Measurements from ENCODE around the gene KIF26B.

The KIF26B gene

GRCh38 chr1:245488346-245489129 lies 333.8 kb downstream of the KIF26B start:
- 95% methylated on average over 11 of the region's 14 CpGs for WGBS (ENCODE audit: insufficient coverage)
- Histone ChIP-seq H3K27me3 (replicated peaks in 2 of 5; ENCODE audit: control insufficient read depth in 4 of 5, insufficient read depth in 5 of 5, low read length in 4 of 5) (no peaks in the 10 kb centered on the region), H3K36me3 (ENCODE audit: control insufficient read depth in 4 of 4, insufficient read depth in 4 of 4, low read length in 3 of 4) (no peaks in the 10 kb centered on the region), H3K4me1 (ENCODE audit: control extremely low read depth in 1 of 4, control insufficient read depth in 4 of 4, insufficient read depth in 4 of 4, low read length in 3 of 4) (peaks cover 0 to 3% (median 0%) of the 10 kb centered on the region in 4 experiments), H3K9me3 (ENCODE audit: control extremely low read depth in 1 of 5, control insufficient read depth in 4 of 5, insufficient read depth in 2 of 5, low read depth in 1 of 5, low read length in 4 of 5) (peaks cover 0 to 8% (median 3%) of the 10 kb centered on the region in 5 experiments), H3K4me3 (ENCODE audit: control insufficient read depth in 1 of 7, extremely low read depth in 1 of 7, insufficient read depth in 4 of 7, low read depth in 2 of 7, low read length in 6 of 7) (no peak overlapping the region), H3K27ac (ENCODE audit: insufficient read depth in 1 of 2, low read depth in 1 of 2, low read length in 2 of 2, poor library complexity in 1 of 2, severe bottlenecking in 2 of 2) (no peak overlapping the region)
- no peak for DNase-seq
- ChIA-PET POLR2A (interaction anchor here (1.6 kb wide), 1 partner anchor 18 kb away, joined by 4 read pairs; no protein-coding TSS in a partner anchor), CTCF (no interaction called here)

GRCh38 chr1:245489838-245490237 lies 335.1 kb downstream of the KIF26B start:
- no peaks in the 10 kb centered on the region for H3K27me3 ChIP-seq (replicated peaks in 2 of 5; ENCODE audit: control insufficient read depth in 4 of 5, insufficient read depth in 5 of 5, low read length in 4 of 5)
- ChIA-PET POLR2A (no interaction called here), CTCF (no interaction called here)
- peaks cover 0 to 9% (median 3%) of the 10 kb centered on the region in 5 experiments for H3K9me3 ChIP-seq (ENCODE audit: control extremely low read depth in 1 of 5, control insufficient read depth in 4 of 5, insufficient read depth in 2 of 5, low read depth in 1 of 5, low read length in 4 of 5)
- H3K27ac ChIP-seq (ENCODE audit: insufficient read depth in 1 of 2, low read depth in 1 of 2, low read length in 2 of 2, poor library complexity in 1 of 2, severe bottlenecking in 2 of 2), result no peak overlapping the region
- H3K4me1 ChIP-seq (ENCODE audit: control extremely low read depth in 1 of 4, control insufficient read depth in 4 of 4, insufficient read depth in 4 of 4, low read length in 3 of 4), result peaks cover 0 to 3% (median 0%) of the 10 kb centered on the region in 4 experiments
- no peaks in the 10 kb centered on the region for H3K36me3 ChIP-seq (ENCODE audit: control insufficient read depth in 4 of 4, insufficient read depth in 4 of 4, low read length in 3 of 4)
- no peak overlapping the region for H3K4me3 ChIP-seq (ENCODE audit: control insufficient read depth in 1 of 7, extremely low read depth in 1 of 7, insufficient read depth in 4 of 7, low read depth in 2 of 7, low read length in 6 of 7)
- no peak for DNase-seq
- no CpG with 5 or more reads among the region's 2 CpGs for WGBS (ENCODE audit: insufficient coverage)

DNA sequence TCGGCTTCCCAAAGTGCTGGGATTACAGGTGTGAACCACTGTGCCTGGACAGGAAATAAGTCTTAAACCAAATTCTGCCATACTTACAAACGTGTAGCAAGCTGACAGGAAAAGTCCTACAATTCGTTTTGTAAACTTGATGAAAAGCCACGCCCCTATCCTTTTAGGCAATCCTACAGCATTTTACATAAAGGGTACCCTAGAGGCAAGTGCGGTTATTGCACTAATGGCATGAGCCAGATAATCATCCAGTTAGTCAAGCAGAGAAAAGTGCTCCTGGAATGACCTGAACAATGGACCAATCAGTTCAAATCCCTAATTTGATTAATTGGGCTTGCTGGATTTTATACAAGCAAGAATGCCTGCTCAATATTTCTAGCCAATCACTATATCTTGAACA lies 338.2 kb downstream of the KIF26B start:
- DNase-seq, result no peak
- Histone ChIP-seq H3K27ac (ENCODE audit: insufficient read depth in 1 of 2, low read depth in 1 of 2, low read length in 2 of 2, poor library complexity in 1 of 2, severe bottlenecking in 2 of 2) (no peak overlapping the region), H3K9me3 (ENCODE audit: control extremely low read depth in 1 of 5, control insufficient read depth in 4 of 5, insufficient read depth in 2 of 5, low read depth in 1 of 5, low read length in 4 of 5) (peaks cover 0 to 9% (median 3%) of the 10 kb centered on the region in 5 experiments), H3K4me1 (ENCODE audit: control extremely low read depth in 1 of 4, control insufficient read depth in 4 of 4, insufficient read depth in 4 of 4, low read length in 3 of 4) (no peaks in the 10 kb centered on the region), H3K27me3 (replicated peaks in 2 of 5; ENCODE audit: control insufficient read depth in 4 of 5, insufficient read depth in 5 of 5, low read length in 4 of 5) (no peaks in the 10 kb centered on the region), H3K4me3 (ENCODE audit: control insufficient read depth in 1 of 7, extremely low read depth in 1 of 7, insufficient read depth in 4 of 7, low read depth in 2 of 7, low read length in 6 of 7) (no peak overlapping the region), H3K36me3 (ENCODE audit: control insufficient read depth in 4 of 4, insufficient read depth in 4 of 4, low read length in 3 of 4) (no peaks in the 10 kb centered on the region)
- CTCF ChIA-PET, result no interaction called here
- 90% methylated on average over 5 of the region's 5 CpGs for WGBS (ENCODE audit: insufficient coverage)
- POLR2A ChIA-PET, result no interaction called here

DNA sequence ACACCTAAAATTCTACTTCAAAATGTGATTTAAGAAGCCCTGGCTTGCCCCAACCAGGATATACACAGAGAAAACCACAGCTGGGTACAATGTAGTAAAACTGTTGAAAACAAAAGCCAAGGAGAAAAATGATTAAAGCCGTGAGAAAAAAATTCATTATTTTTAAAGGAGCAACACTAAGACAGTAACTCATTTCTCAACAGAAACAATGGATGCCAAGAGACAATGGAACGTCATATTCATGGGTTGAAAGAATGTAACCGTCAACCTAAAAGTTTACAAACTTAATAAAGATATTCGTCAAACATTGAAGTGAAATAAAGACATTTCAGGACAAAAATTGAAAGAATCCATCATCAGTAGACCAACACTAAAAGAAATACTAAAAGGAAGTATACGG lies 340.9 kb downstream of the KIF26B start:
- WGBS (ENCODE audit: insufficient coverage), result 50% methylated on average over 1 of the region's 5 CpGs
- no peaks in the 10 kb centered on the region for H3K27me3 ChIP-seq (replicated peaks in 2 of 5; ENCODE audit: control insufficient read depth in 4 of 5, insufficient read depth in 5 of 5, low read length in 4 of 5)
- H3K4me3 ChIP-seq (ENCODE audit: control insufficient read depth in 1 of 7, extremely low read depth in 1 of 7, insufficient read depth in 4 of 7, low read depth in 2 of 7, low read length in 6 of 7), result no peak overlapping the region
- ChIA-PET CTCF (no interaction called here), POLR2A (no interaction called here)
- H3K36me3 ChIP-seq (ENCODE audit: control insufficient read depth in 4 of 4, insufficient read depth in 4 of 4, low read length in 3 of 4), result no peaks in the 10 kb centered on the region
- no peak overlapping the region for H3K27ac ChIP-seq (ENCODE audit: insufficient read depth in 1 of 2, low read depth in 1 of 2, low read length in 2 of 2, poor library complexity in 1 of 2, severe bottlenecking in 2 of 2)
- peaks cover 0 to 9% (median 1%) of the 10 kb centered on the region in 5 experiments for H3K9me3 ChIP-seq (ENCODE audit: control extremely low read depth in 1 of 5, control insufficient read depth in 4 of 5, insufficient read depth in 2 of 5, low read depth in 1 of 5, low read length in 4 of 5)
- H3K4me1 ChIP-seq (ENCODE audit: control extremely low read depth in 1 of 4, control insufficient read depth in 4 of 4, insufficient read depth in 4 of 4, low read length in 3 of 4), result no peaks in the 10 kb centered on the region
- no peak for DNase-seq

GRCh38 chr1:245500546-245500945 lies 345.8 kb downstream of the KIF26B start:
- Histone ChIP-seq H3K36me3 (ENCODE audit: control insufficient read depth in 4 of 4, insufficient read depth in 4 of 4, low read length in 3 of 4) (no peaks in the 10 kb centered on the region), H3K4me3 (ENCODE audit: control insufficient read depth in 1 of 7, extremely low read depth in 1 of 7, insufficient read depth in 4 of 7, low read depth in 2 of 7, low read length in 6 of 7) (no peak overlapping the region), H3K27me3 (replicated peaks in 2 of 5; ENCODE audit: control insufficient read depth in 4 of 5, insufficient read depth in 5 of 5, low read length in 4 of 5) (no peaks in the 10 kb centered on the region), H3K9me3 (ENCODE audit: control extremely low read depth in 1 of 5, control insufficient read depth in 4 of 5, insufficient read depth in 2 of 5, low read depth in 1 of 5, low read length in 4 of 5) (no peaks in the 10 kb centered on the region), H3K27ac (ENCODE audit: insufficient read depth in 1 of 2, low read depth in 1 of 2, low read length in 2 of 2, poor library complexity in 1 of 2, severe bottlenecking in 2 of 2) (no peak overlapping the region), H3K4me1 (ENCODE audit: control extremely low read depth in 1 of 4, control insufficient read depth in 4 of 4, insufficient read depth in 4 of 4, low read length in 3 of 4) (no peaks in the 10 kb centered on the region)
- 85% methylated on average over 7 of the region's 7 CpGs for WGBS (ENCODE audit: insufficient coverage)
- peak in 1 of 3 donors; percentile 13 for DNase-seq
- ChIA-PET POLR2A (no interaction called here), CTCF (no interaction called here)

DNA sequence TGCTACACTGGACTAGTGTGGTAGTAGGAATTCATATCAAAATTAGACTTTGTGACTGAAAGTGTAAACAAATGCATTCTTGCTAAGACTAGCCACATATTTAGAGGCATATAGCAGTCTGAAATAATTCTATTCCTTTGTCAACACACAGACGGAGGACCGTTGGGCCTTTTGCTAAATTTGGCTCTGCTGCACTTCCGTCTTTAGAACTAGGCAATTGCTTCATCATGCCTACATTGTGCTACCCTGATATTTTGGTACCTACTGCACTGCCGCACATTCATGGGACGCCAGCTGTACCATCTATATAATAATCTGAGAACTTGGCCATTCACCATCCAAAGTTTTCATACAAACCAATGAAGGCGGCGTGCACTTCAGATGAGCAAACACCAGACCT lies 346.8 kb downstream of the KIF26B start:
- WGBS (ENCODE audit: insufficient coverage), result 79% methylated on average over 3 of the region's 7 CpGs
- H3K27ac ChIP-seq (ENCODE audit: insufficient read depth in 1 of 2, low read depth in 1 of 2, low read length in 2 of 2, poor library complexity in 1 of 2, severe bottlenecking in 2 of 2), result no peak overlapping the region
- H3K4me3 ChIP-seq (ENCODE audit: control insufficient read depth in 1 of 7, extremely low read depth in 1 of 7, insufficient read depth in 4 of 7, low read depth in 2 of 7, low read length in 6 of 7), result no peak overlapping the region
- H3K36me3 ChIP-seq (ENCODE audit: control insufficient read depth in 4 of 4, insufficient read depth in 4 of 4, low read length in 3 of 4), result no peaks in the 10 kb centered on the region
- CTCF ChIA-PET, result no interaction called here
- no peaks in the 10 kb centered on the region for H3K4me1 ChIP-seq (ENCODE audit: control extremely low read depth in 1 of 4, control insufficient read depth in 4 of 4, insufficient read depth in 4 of 4, low read length in 3 of 4)
- POLR2A ChIA-PET, result no interaction called here
- no peaks in the 10 kb centered on the region for H3K27me3 ChIP-seq (replicated peaks in 2 of 5; ENCODE audit: control insufficient read depth in 4 of 5, insufficient read depth in 5 of 5, low read length in 4 of 5)
- DNase-seq, result peak in 1 of 3 donors; percentile 7
- no peaks in the 10 kb centered on the region for H3K9me3 ChIP-seq (ENCODE audit: control extremely low read depth in 1 of 5, control insufficient read depth in 4 of 5, insufficient read depth in 2 of 5, low read depth in 1 of 5, low read length in 4 of 5)

DNA sequence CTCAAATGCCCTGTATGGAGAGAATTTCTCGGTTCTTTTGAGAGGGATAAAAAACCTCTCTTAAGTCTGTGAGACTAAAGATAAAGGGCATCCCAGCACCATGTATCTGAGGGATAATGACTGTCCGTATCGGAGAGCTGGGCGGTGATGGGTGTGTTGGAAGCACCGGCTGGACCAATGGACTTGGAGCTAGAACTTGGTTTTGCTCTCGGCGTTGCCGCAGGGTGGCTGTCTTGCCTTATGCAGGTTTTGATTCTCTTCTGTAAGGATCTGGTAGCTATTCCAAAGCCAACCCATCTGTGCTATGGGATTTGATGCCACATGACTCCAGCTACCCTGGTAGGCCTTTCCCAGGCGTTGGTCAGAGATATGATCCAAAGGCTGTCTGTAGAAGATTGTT lies 348.8 kb downstream of the KIF26B start:
- H3K9me3 ChIP-seq (ENCODE audit: control extremely low read depth in 1 of 5, control insufficient read depth in 4 of 5, insufficient read depth in 2 of 5, low read depth in 1 of 5, low read length in 4 of 5), result no peaks in the 10 kb centered on the region
- no peak overlapping the region for H3K4me3 ChIP-seq (ENCODE audit: control insufficient read depth in 1 of 7, extremely low read depth in 1 of 7, insufficient read depth in 4 of 7, low read depth in 2 of 7, low read length in 6 of 7)
- no peak for DNase-seq
- CTCF ChIA-PET, result interaction anchor here (0.8 kb wide), 1 partner anchor 22 kb away, joined by 3 read pairs; no protein-coding TSS in a partner anchor
- no peak overlapping the region for H3K27ac ChIP-seq (ENCODE audit: insufficient read depth in 1 of 2, low read depth in 1 of 2, low read length in 2 of 2, poor library complexity in 1 of 2, severe bottlenecking in 2 of 2)
- H3K36me3 ChIP-seq (ENCODE audit: control insufficient read depth in 4 of 4, insufficient read depth in 4 of 4, low read length in 3 of 4), result no peaks in the 10 kb centered on the region
- WGBS (ENCODE audit: insufficient coverage), result 100% methylated on average over 9 of the region's 9 CpGs
- no peaks in the 10 kb centered on the region for H3K27me3 ChIP-seq (replicated peaks in 2 of 5; ENCODE audit: control insufficient read depth in 4 of 5, insufficient read depth in 5 of 5, low read length in 4 of 5)
- POLR2A ChIA-PET, result no interaction called here
- H3K4me1 ChIP-seq (ENCODE audit: control extremely low read depth in 1 of 4, control insufficient read depth in 4 of 4, insufficient read depth in 4 of 4, low read length in 3 of 4), result no peaks in the 10 kb centered on the region

Data from common myeloid progenitor, CD34-positive (primary cell).